Measurements from ENCODE around the gene LSAMP.

The LSAMP gene

DNA sequence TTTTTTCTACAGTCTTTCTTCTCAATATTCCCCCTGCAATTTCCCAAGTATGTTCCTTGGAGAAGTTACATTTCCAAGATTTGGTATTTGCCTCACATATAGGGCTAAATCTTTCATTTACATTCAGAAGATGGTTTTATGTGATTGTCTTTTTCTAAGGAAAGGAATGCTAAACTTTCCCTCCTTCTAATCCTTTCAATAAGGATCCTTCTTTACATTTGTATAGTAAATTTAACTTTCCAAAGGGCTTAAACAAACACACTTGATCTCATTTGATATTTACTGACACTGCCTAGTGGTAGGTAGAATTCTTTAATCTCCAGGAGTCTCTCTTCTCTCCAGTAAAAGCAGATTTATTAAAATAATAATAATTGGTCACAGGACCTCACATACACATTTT, 185.3 kb downstream of the LSAMP start:
- no peaks in the 10 kb centered on the region for H3K36me3 ChIP-seq (ENCODE audit: insufficient read depth, low read length)
- no peak overlapping the region for H3K4me3 ChIP-seq (ENCODE audit: low read length, poor library complexity, severe bottlenecking)
- no peak overlapping the region for H2AFZ ChIP-seq (ENCODE audit: low read length)
- no peaks in the 10 kb centered on the region for H4K20me1 ChIP-seq (ENCODE audit: insufficient read depth, low read length, poor library complexity, severe bottlenecking)
- TF ChIP-seq EZH2phosphoT487 (IDR thresholded peaks at IDR 0.05; ENCODE audit: borderline replicate concordance) = no peak
- no peak for TF ChIP-seq CTCF (conservative IDR thresholded peaks at IDR 0.05; ENCODE audit: low read length)
- H3K9me2 ChIP-seq (replicated peaks; ENCODE audit: low read depth, low read length) = no peaks in the 10 kb centered on the region
- H3K9ac ChIP-seq (ENCODE audit: low read depth, low read length, poor library complexity, severe bottlenecking) = no peak overlapping the region
- H3K27me3 ChIP-seq (ENCODE audit: insufficient read depth, low read length, poor library complexity, severe bottlenecking) = no peaks in the 10 kb centered on the region
- no peaks in the 10 kb centered on the region for H3F3A ChIP-seq (ENCODE audit: low read depth)
- no peak overlapping the region for H3K4me2 ChIP-seq (ENCODE audit: low read depth, low read length, poor library complexity, severe bottlenecking)
- H3K9me3 ChIP-seq (ENCODE audit: insufficient read depth, low read depth, low read length) = no peaks in the 10 kb centered on the region
- no peaks in the 10 kb centered on the region for H3K4me1 ChIP-seq (ENCODE audit: insufficient read depth, low read length, poor library complexity, severe bottlenecking)
- no peaks in the 10 kb centered on the region for H3K79me2 ChIP-seq (ENCODE audit: insufficient read depth, low read length)

GRCh38 chr3:116256843-116257485, 188.3 kb downstream of the LSAMP start:
- H3K9me3 ChIP-seq (ENCODE audit: insufficient read depth, low read depth, low read length) = no peaks in the 10 kb centered on the region
- H4K20me1 ChIP-seq (ENCODE audit: insufficient read depth, low read length, poor library complexity, severe bottlenecking) = no peaks in the 10 kb centered on the region
- H3K36me3 ChIP-seq (ENCODE audit: insufficient read depth, low read length) = no peaks in the 10 kb centered on the region
- no peaks in the 10 kb centered on the region for H3K4me1 ChIP-seq (ENCODE audit: insufficient read depth, low read length, poor library complexity, severe bottlenecking)
- H3K79me2 ChIP-seq (ENCODE audit: insufficient read depth, low read length) = no peaks in the 10 kb centered on the region
- no peak overlapping the region for H3K4me2 ChIP-seq (ENCODE audit: low read depth, low read length, poor library complexity, severe bottlenecking)
- no peaks in the 10 kb centered on the region for H3K27me3 ChIP-seq (ENCODE audit: insufficient read depth, low read length, poor library complexity, severe bottlenecking)
- no peak overlapping the region for H2AFZ ChIP-seq (ENCODE audit: low read length)
- no peaks in the 10 kb centered on the region for H3K9me2 ChIP-seq (replicated peaks; ENCODE audit: low read depth, low read length)
- no peaks in the 10 kb centered on the region for H3F3A ChIP-seq (ENCODE audit: low read depth)
- no peak overlapping the region for H3K4me3 ChIP-seq (ENCODE audit: low read length, poor library complexity, severe bottlenecking)
- H3K9ac ChIP-seq (ENCODE audit: low read depth, low read length, poor library complexity, severe bottlenecking) = no peak overlapping the region
- TF ChIP-seq CTCF (conservative IDR thresholded peaks at IDR 0.05; ENCODE audit: low read length) (no peak), EZH2phosphoT487 (IDR thresholded peaks at IDR 0.05; ENCODE audit: borderline replicate concordance) (no peak)

GRCh38 chr3:116254541-116254940, 190.7 kb downstream of the LSAMP start:
- no peak overlapping the region for H2AFZ ChIP-seq (ENCODE audit: low read length)
- H3K9me3 ChIP-seq (ENCODE audit: insufficient read depth, low read depth, low read length) = no peaks in the 10 kb centered on the region
- H4K20me1 ChIP-seq (ENCODE audit: insufficient read depth, low read length, poor library complexity, severe bottlenecking) = no peaks in the 10 kb centered on the region
- H3F3A ChIP-seq (ENCODE audit: low read depth) = no peaks in the 10 kb centered on the region
- no peak overlapping the region for H3K4me3 ChIP-seq (ENCODE audit: low read length, poor library complexity, severe bottlenecking)
- no peak overlapping the region for H3K9ac ChIP-seq (ENCODE audit: low read depth, low read length, poor library complexity, severe bottlenecking)
- H3K9me2 ChIP-seq (replicated peaks; ENCODE audit: low read depth, low read length) = no peaks in the 10 kb centered on the region
- H3K27me3 ChIP-seq (ENCODE audit: insufficient read depth, low read length, poor library complexity, severe bottlenecking) = no peaks in the 10 kb centered on the region
- TF ChIP-seq EZH2phosphoT487 (IDR thresholded peaks at IDR 0.05; ENCODE audit: borderline replicate concordance) = no peak
- no peak for TF ChIP-seq CTCF (conservative IDR thresholded peaks at IDR 0.05; ENCODE audit: low read length)
- H3K36me3 ChIP-seq (ENCODE audit: insufficient read depth, low read length) = no peaks in the 10 kb centered on the region
- no peaks in the 10 kb centered on the region for H3K79me2 ChIP-seq (ENCODE audit: insufficient read depth, low read length)
- H3K4me2 ChIP-seq (ENCODE audit: low read depth, low read length, poor library complexity, severe bottlenecking) = no peak overlapping the region
- no peaks in the 10 kb centered on the region for H3K4me1 ChIP-seq (ENCODE audit: insufficient read depth, low read length, poor library complexity, severe bottlenecking)
